SK-N-SH treated with all-trans-retinoic acid at 6 μM for 48 hours (cell line): ENCODE data around the gene TREML1.

Source experiments
- ATAC-seq: fragments of 200-7000 bp; cut with Tn5 transposase; 3 replicates; pipeline ENCODE4 v1.9.1; 2020; ENCODE audit warnings: mild to moderate bottlenecking, moderate library complexity
- ARNTL ChIP-seq: fragments of 450-650 bp; formaldehyde crosslinking; IDR thresholded peaks from 2 replicates; pipeline ENCODE4 v1.5.0; 2020; ENCODE audit warnings: low read depth, mild to moderate bottlenecking, moderate library complexity, borderline replicate concordance
- BACH2 ChIP-seq: fragments of 250-450 bp; sonication (Bioruptor Pico); IDR thresholded peaks from 2 replicates; pipeline ENCODE4 v1.9.0; 2021; ENCODE audit warnings: mild to moderate bottlenecking, borderline replicate concordance
- CREB5 ChIP-seq: fragments of 250-450 bp; sonication (Bioruptor Pico); IDR thresholded peaks from 2 replicates; pipeline ENCODE4 v1.5.1; 2020; ENCODE audit warnings: low read depth, mild to moderate bottlenecking, moderate library complexity
- CSDC2 ChIP-seq: fragments of 250-450 bp; sonication (Bioruptor Pico); IDR thresholded peaks from 2 replicates; pipeline ENCODE4 v1.5.0; 2020; ENCODE audit warnings: mild to moderate bottlenecking, moderate library complexity
- CSRNP3 ChIP-seq: fragments of 250-450 bp; sonication (Bioruptor Pico); IDR thresholded peaks from 2 replicates; pipeline ENCODE4 v1.5.1; 2021; ENCODE audit warnings: mild to moderate bottlenecking, moderate library complexity
- ISL1 ChIP-seq: fragments of 250-450 bp; sonication (Bioruptor Pico); IDR thresholded peaks from 2 replicates; pipeline ENCODE4 v2.1.2; 2022; ENCODE audit warnings: mild to moderate bottlenecking, moderate library complexity
- OSR1 ChIP-seq: fragments of 250-450 bp; sonication (Bioruptor Pico); IDR thresholded peaks from 2 replicates; pipeline ENCODE4 v1.8.0; 2022; ENCODE audit warnings: moderate library complexity, mild to moderate bottlenecking, inconsistent platforms
- PATZ1 ChIP-seq: fragments of 250-450 bp; sonication (Bioruptor Pico); IDR thresholded peaks from 2 replicates; pipeline ENCODE4 v1.8.0; 2020; ENCODE audit warnings: mild to moderate bottlenecking, moderate library complexity, borderline replicate concordance
- POU6F1 ChIP-seq: fragments of 250-450 bp; sonication (Bioruptor Pico); IDR thresholded peaks from 2 replicates; pipeline ENCODE4 v1.8.0; 2021; ENCODE audit warnings: low read depth, mild to moderate bottlenecking, moderate library complexity, borderline replicate concordance
- PPARA ChIP-seq: fragments of 250-450 bp; sonication (Bioruptor Pico); IDR thresholded peaks from 2 replicates; pipeline ENCODE4 v1.5.0; 2020; ENCODE audit warnings: mild to moderate bottlenecking, borderline replicate concordance
- RARB ChIP-seq: fragments of 250-450 bp; sonication (Bioruptor Pico); IDR thresholded peaks from 2 replicates; pipeline ENCODE4 v1.8.0; 2021; ENCODE audit warnings: mild to moderate bottlenecking, moderate library complexity
- SNAI2 ChIP-seq: fragments of 250-450 bp; sonication (Bioruptor Pico); IDR thresholded peaks from 2 replicates; pipeline ENCODE4 v1.5.0; 2020; ENCODE audit warnings: mild to moderate bottlenecking, moderate library complexity
- TCF4 ChIP-seq: fragments of 250-450 bp; sonication (Bioruptor Pico); IDR thresholded peaks from 2 replicates; pipeline ENCODE4 v1.8.0; 2021; ENCODE audit warnings: mild to moderate bottlenecking, moderate library complexity, borderline replicate concordance
- TOX ChIP-seq: fragments of 250-450 bp; sonication (Bioruptor Pico); IDR thresholded peaks from 2 replicates; pipeline ENCODE4 v1.8.0; 2021; ENCODE audit warnings: mild to moderate bottlenecking, moderate library complexity, borderline replicate concordance
- TSHZ2 ChIP-seq: fragments of 250-450 bp; sonication (Bioruptor Pico); IDR thresholded peaks from 2 replicates; pipeline ENCODE4 v1.5.0; 2020; ENCODE audit warnings: mild to moderate bottlenecking, moderate library complexity
- ZC3H10 ChIP-seq: fragments of 250-450 bp; sonication (Bioruptor Pico); IDR thresholded peaks from 2 replicates; pipeline ENCODE4 v1.5.1; 2021; ENCODE audit warnings: mild to moderate bottlenecking, moderate library complexity
- ZFP3 ChIP-seq: fragments of 250-450 bp; sonication (Bioruptor Pico); IDR thresholded peaks from 2 replicates; pipeline ENCODE4 v1.5.0; 2020; ENCODE audit warnings: mild to moderate bottlenecking, moderate library complexity
- ZFP30 ChIP-seq: fragments of 450-650 bp; formaldehyde crosslinking; IDR thresholded peaks from 2 replicates; pipeline ENCODE4 v1.5.0; 2022; ENCODE audit warnings: mild to moderate bottlenecking, moderate library complexity
- ZNF70 ChIP-seq: fragments of 450-650 bp; formaldehyde crosslinking; IDR thresholded peaks from 2 replicates; pipeline ENCODE4 v1.5.0; 2020; ENCODE audit warnings: mild to moderate bottlenecking, moderate library complexity
- ZNF8 ChIP-seq: fragments of 450-650 bp; formaldehyde crosslinking; IDR thresholded peaks from 2 replicates; pipeline ENCODE4 v1.5.0; 2020; ENCODE audit warnings: mild to moderate bottlenecking, moderate library complexity

TREML1 gene

GRCh38 chr6:41197234-41197633, 43.1 kb upstream of the TREML1 start:
- TF ChIP-seq ZNF8 (CRISPR knock-in tag), result no peak
- no peak for TF ChIP-seq SNAI2 (CRISPR knock-in tag)
- no peak for TF ChIP-seq TOX (CRISPR knock-in tag)
- no peak for ATAC-seq

- TF ChIP-seq ZFP30 (CRISPR knock-in tag), result no peak
- TF ChIP-seq ZFP3 (CRISPR knock-in tag), result no peak
- TF ChIP-seq CSDC2, result no peak
- TF ChIP-seq, all 23 proteins: peak for 0
- no peak for ATAC-seq
Measured at GRCh38 chr6:41194386-41194785, 40.2 kb upstream of the TREML1 start.

- no peak for ATAC-seq
- TF ChIP-seq RARB (no peak), TCF4 (CRISPR knock-in tag) (no peak), ZC3H10 (CRISPR knock-in tag) (no peak), CSDC2 (no peak), PATZ1 (CRISPR knock-in tag) (no peak), ARNTL (CRISPR knock-in tag) (no peak), POU6F1 (CRISPR knock-in tag) (no peak), ZFP3 (CRISPR knock-in tag) (no peak), ZNF8 (CRISPR knock-in tag) (no peak), TSHZ2 (no peak), TOX (CRISPR knock-in tag) (no peak), SNAI2 (CRISPR knock-in tag) (no peak), ZFP30 (CRISPR knock-in tag) (no peak)
Measured at GRCh38 chr6:41193884-41194283, 39.7 kb upstream of the TREML1 start.

- no peak for TF ChIP-seq ZFP30 (CRISPR knock-in tag)
- TF ChIP-seq PPARA (CRISPR knock-in tag), result no peak
- no peak for TF ChIP-seq CSDC2
- no peak for TF ChIP-seq TSHZ2
- TF ChIP-seq ZNF70, result no peak
- no peak for TF ChIP-seq BACH2
- TF ChIP-seq TOX (CRISPR knock-in tag), result no peak
- TF ChIP-seq ISL1 (CRISPR knock-in tag), result no peak
- no peak for TF ChIP-seq ARNTL (CRISPR knock-in tag)
- no peak for TF ChIP-seq POU6F1 (CRISPR knock-in tag)
- TF ChIP-seq CSRNP3 (CRISPR knock-in tag), result no peak
- TF ChIP-seq OSR1 (CRISPR knock-in tag), result no peak
- TF ChIP-seq ZFP3 (CRISPR knock-in tag), result no peak
- TF ChIP-seq CREB5 (CRISPR knock-in tag), result no peak
- no peak for TF ChIP-seq TCF4 (CRISPR knock-in tag)
- ATAC-seq, result no peak
Measured at GRCh38 chr6:41193171-41193734, 39.1 kb upstream of the TREML1 start.
